ENCODE data around the gene DNAJC18. TPM values are rescaled to one million over a fixed set of nuclear protein-coding genes. Genes with fewer than 3 reads are reported as not detected.
A peak's percentile ranks its signal among the peaks of the same experiment; 100 is the strongest.

Gene DNAJC18
- total RNA-seq, 1 donor from 2014 or later = 7.6 TPM

- Histone ChIP-seq H3K4me3 (no peak overlapping the region), H3K36me3 (peaks cover 0 to 20% of the 10 kb centered on the region in 2 donors), H3K4me1 (peaks cover 5% of the 10 kb centered on the region), H3K27ac (no peak overlapping the region), H3K9me3 (no peaks in the 10 kb centered on the region), H3K27me3 (no peaks in the 10 kb centered on the region)
- intact Hi-C loops (cut with DNase I) = no loop called here
- no peak for TF ChIP-seq POLR2A (IDR thresholded peaks at IDR 0.05)
- TF ChIP-seq POLR2AphosphoS5 (IDR thresholded peaks at IDR 0.05; ENCODE audit: insufficient read depth in 1 of 2, low read depth in 1 of 2) = no peak
- peak; percentile 77 to 86 (median 84) for TF ChIP-seq CTCF (IDR thresholded peaks at IDR 0.05)
- no peak for DNase-seq (ENCODE audit: extremely low spot score in 2 of 2)
Observed at GRCh38 chr5:139422307-139422893, 16.9 kb downstream of the DNAJC18 start.

- Histone ChIP-seq H3K27ac (no peak overlapping the region), H3K4me3 (no peak overlapping the region), H3K27me3 (no peaks in the 10 kb centered on the region), H3K4me1 (peaks cover 32% of the 10 kb centered on the region), H3K9me3 (no peaks in the 10 kb centered on the region), H3K36me3 (peaks cover 0 to 4% of the 10 kb centered on the region in 2 donors)
- intact Hi-C loops (cut with DNase I) = no loop called here
- TF ChIP-seq POLR2AphosphoS5 (IDR thresholded peaks at IDR 0.05; ENCODE audit: insufficient read depth in 1 of 2, low read depth in 1 of 2) (no peak), POLR2A (IDR thresholded peaks at IDR 0.05) (no peak), CTCF (IDR thresholded peaks at IDR 0.05) (no peak)
- DNase-seq (ENCODE audit: extremely low spot score in 2 of 2) = no peak
Observed at GRCh38 chr5:139419226-139420192, 19.8 kb downstream of the DNAJC18 start.

- H3K4me1 ChIP-seq = peaks cover 39% of the 10 kb centered on the region
- no peaks in the 10 kb centered on the region for H3K27me3 ChIP-seq
- H3K36me3 ChIP-seq = no peaks in the 10 kb centered on the region
- DNase-seq (ENCODE audit: extremely low spot score in 2 of 2) = no peak
- H3K27ac ChIP-seq = no peak overlapping the region
- no peaks in the 10 kb centered on the region for H3K9me3 ChIP-seq
- intact Hi-C loops (cut with DNase I) = no loop called here
- no peak for TF ChIP-seq POLR2A (IDR thresholded peaks at IDR 0.05)
- no peak for TF ChIP-seq POLR2AphosphoS5 (IDR thresholded peaks at IDR 0.05; ENCODE audit: insufficient read depth in 1 of 2, low read depth in 1 of 2)
- no peak for TF ChIP-seq CTCF (IDR thresholded peaks at IDR 0.05)
- H3K4me3 ChIP-seq = no peak overlapping the region
Observed at GRCh38 chr5:139418793-139419192, 20.5 kb downstream of the DNAJC18 start.

GRCh38 chr5:139417214-139417613, 22.1 kb downstream of the DNAJC18 start:
- H3K4me3 ChIP-seq = no peak overlapping the region
- intact Hi-C loops (cut with DNase I) = no loop called here
- DNase-seq (ENCODE audit: extremely low spot score in 2 of 2) = no peak
- H3K9me3 ChIP-seq = no peaks in the 10 kb centered on the region
- no peaks in the 10 kb centered on the region for H3K36me3 ChIP-seq
- H3K4me1 ChIP-seq = peaks cover 41% of the 10 kb centered on the region
- H3K27me3 ChIP-seq = no peaks in the 10 kb centered on the region
- H3K27ac ChIP-seq = peak overlapping the region; percentile 50
- TF ChIP-seq POLR2A (IDR thresholded peaks at IDR 0.05) (no peak), POLR2AphosphoS5 (IDR thresholded peaks at IDR 0.05; ENCODE audit: insufficient read depth in 1 of 2, low read depth in 1 of 2) (peak in 1 of 2 donors; percentile 36)

GRCh38 chr5:139416651-139417050, 22.7 kb downstream of the DNAJC18 start:
- TF ChIP-seq POLR2A (IDR thresholded peaks at IDR 0.05) (no peak), POLR2AphosphoS5 (IDR thresholded peaks at IDR 0.05; ENCODE audit: insufficient read depth in 1 of 2, low read depth in 1 of 2) (no peak), CTCF (IDR thresholded peaks at IDR 0.05) (no peak)
- Histone ChIP-seq H3K4me3 (no peak overlapping the region), H3K27me3 (no peaks in the 10 kb centered on the region), H3K36me3 (no peaks in the 10 kb centered on the region), H3K4me1 (peaks cover 41% of the 10 kb centered on the region), H3K27ac (peak overlapping the region; percentile 50), H3K9me3 (no peaks in the 10 kb centered on the region)
- intact Hi-C loops (cut with DNase I) = no loop called here
- no peak for DNase-seq (ENCODE audit: extremely low spot score in 2 of 2)

All from vagina (tissue), 2 donors.